A673 (cell line): ENCODE data around the gene DNAJC21.

Experiments used
- EZH2 ChIP-seq: fragments of 200-600 bp; sonication (generic); IDR thresholded peaks from 2 replicates; pipeline ENCODE4 v1.6.1; 2017; ENCODE audit warnings: borderline replicate concordance, low read depth, mild to moderate bottlenecking, mixed read lengths, antibody characterized with exemption, low read length; ENCODE audit not compliant: poor library complexity, severe bottlenecking
- TF ChIP-seq, protein P1 (sequence below): fragments of 300-800, 200-600 bp; sonication (generic); conservative IDR thresholded peaks from 2 replicates; pipeline ENCODE4 v1.5.1; 2017; ENCODE audit warnings: low read depth, mild to moderate bottlenecking, antibody characterized with exemption, low read length, moderate library complexity, mixed read lengths

DNA sequence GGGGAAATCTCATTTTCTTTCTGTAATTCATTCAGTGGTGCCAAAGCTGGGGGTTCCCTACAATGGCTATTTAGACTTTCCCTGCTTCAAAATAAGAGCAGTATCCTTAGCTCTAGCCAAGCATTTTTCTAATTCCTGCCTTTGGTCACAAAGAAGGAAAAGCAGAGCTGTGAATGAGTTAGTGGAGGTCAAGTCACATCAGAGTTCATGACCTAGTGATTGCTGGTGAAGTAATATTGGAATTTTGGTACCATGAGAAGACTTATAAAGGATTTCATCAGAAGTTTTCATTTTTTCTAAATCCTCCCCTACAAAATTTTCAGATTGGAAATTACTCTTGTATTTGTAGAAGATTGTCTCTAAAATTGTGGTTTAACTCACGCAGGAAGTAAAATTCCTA lies 28.0 kb downstream of the DNAJC21 start:
- TF ChIP-seq, protein P1, sequence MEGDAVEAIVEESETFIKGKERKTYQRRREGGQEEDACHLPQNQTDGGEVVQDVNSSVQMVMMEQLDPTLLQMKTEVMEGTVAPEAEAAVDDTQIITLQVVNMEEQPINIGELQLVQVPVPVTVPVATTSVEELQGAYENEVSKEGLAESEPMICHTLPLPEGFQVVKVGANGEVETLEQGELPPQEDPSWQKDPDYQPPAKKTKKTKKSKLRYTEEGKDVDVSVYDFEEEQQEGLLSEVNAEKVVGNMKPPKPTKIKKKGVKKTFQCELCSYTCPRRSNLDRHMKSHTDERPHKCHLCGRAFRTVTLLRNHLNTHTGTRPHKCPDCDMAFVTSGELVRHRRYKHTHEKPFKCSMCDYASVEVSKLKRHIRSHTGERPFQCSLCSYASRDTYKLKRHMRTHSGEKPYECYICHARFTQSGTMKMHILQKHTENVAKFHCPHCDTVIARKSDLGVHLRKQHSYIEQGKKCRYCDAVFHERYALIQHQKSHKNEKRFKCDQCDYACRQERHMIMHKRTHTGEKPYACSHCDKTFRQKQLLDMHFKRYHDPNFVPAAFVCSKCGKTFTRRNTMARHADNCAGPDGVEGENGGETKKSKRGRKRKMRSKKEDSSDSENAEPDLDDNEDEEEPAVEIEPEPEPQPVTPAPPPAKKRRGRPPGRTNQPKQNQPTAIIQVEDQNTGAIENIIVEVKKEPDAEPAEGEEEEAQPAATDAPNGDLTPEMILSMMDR: no peak
- no peak for TF ChIP-seq EZH2
